Umbilical cord (tissue), 2 donors: Measurements from ENCODE around the gene GRHPR. TPM values are rescaled to one million over a fixed set of nuclear protein-coding genes. Genes with fewer than 3 reads are reported as not detected.
A peak's percentile ranks its signal among the peaks of the same experiment; 100 is the strongest.
"Not testable (repeated sequence)": the region's sequence is repeated elsewhere in the genome, so short reads cannot be mapped to it uniquely, and the experiment has no call there.

Source experiments
- DNase-seq: peaks from one replicate; pipeline ENCODE4 v3.0.0-alpha.2; 2015; ENCODE audit warnings: low spot score
- total RNA-seq: library from RNA; depleted of rRNA; stranded (reverse); fragments of >200 nt; gene quantifications from one replicate; pipeline ENCODE4 v1.2.3, GENCODE V29; 2014; ENCODE audit warnings: low replicate concordance; ENCODE audit not compliant: insufficient read depth

GRHPR gene
- total RNA-seq, 1 donor from 2014 or later = 66.0 TPM

DNA sequence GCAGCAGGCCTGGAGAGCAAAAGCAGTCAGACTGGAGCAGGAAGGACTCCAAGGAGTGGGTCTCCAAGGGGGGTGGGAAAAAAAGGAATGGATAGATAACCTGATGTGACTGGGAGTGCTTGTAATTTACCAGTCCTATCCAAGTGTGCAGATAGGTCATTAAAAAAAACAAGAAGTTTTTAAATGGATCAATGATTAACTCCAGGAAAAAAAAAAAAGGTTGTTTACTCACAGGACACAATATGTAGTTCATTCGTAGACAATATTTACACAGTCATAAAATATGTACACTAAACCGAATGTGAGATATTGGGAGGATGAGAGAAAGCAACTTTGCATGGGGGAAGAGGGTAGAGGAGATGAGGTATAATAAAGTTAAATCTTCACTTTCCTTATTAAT lies 22.4 kb downstream of the GRHPR start:
- DNase-seq = no peak

DNA sequence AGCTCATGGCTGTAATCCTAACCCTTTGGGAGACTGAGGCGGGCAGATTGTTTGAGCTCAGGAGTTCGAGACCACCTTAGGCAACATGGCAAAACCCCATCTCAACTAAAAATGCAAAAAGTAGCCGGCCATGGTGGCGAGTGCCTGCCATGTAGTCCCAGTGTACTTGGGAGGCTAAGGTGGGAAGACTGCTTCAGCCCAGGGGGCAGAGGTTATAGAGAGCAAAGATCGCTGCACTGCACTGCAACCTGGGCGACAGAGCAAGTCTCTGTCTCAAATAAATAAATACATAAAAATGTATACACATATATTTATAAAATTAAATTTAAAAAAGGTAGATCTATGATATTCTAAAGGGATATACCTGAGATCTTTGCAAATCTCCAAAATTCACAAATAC lies 23.3 kb downstream of the GRHPR start:
- DNase-seq = no peak

DNA sequence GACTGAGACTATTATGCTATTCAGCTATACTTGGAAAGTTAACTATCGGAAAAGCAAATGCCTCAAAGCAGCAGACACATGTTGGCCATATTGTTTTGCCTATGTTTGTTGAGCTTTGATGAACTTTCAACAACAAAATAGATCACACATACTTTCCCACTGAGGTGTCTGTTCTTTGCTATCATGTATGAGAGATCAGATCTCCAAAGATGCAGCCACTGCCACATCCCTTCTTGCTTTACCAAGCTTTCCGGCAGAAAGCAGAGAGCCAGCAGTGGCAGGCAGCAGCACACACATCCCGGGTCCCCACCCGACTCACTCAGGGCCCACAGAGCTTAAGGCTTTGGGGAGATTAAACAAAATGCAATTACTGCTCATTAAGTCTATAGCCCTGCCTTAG lies 23.9 kb downstream of the GRHPR start:
- no peak for DNase-seq

DNA sequence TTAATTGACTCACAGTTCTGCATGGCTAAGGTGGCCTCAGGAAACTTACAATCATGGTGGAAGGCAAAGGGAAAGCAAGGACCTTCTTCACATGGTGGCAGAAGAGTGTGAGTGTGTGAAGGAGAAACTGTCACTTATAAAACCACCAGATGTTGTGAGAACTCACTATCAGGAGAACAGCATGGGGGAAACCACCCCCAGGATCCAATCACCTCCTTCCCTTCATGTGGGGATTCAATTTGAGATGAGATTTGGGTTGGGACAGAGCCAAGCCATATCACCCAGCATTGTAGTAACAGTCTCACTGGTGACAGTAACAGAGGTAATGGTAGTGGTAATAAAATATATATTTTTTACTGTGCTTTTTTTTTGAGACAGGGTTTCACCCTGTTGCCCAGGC lies 24.6 kb downstream of the GRHPR start:
- no peak for DNase-seq

DNA sequence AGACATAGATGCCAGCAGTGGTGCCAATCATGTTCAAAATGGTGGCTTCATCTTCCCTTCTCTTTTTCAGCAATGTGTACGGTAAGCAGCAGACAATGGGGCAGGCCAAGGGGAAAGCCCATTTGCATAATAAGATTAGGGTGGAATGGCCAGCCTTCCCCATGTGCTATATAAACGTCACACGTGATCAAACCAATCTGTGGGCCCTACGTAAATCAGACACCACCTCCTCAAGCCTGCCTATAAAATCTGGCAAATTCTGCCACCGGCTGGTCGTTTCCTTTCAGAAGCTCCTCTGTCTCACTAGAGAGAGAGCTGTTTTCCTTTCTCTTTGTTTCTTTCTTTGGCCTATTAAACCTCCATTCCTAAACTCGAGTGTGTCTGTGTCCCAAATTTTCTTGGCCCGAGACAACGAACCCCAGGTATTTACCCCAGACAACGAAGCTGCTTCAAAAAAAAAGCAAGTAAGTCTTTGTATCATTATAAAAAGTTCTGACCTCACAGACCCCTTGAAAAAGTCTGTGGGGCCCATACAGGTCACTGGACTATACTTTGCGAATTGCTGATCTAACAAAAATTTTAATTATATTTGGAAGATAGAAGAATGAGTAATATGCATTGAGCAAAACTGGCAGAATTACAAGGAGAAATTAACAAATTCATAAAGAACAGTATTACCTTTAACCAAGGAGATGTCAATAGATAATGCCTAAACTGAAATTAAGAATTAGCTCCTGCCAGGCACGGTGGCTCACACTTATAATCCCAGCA lies 27.6 kb downstream of the GRHPR start:
- no peak for DNase-seq

DNA sequence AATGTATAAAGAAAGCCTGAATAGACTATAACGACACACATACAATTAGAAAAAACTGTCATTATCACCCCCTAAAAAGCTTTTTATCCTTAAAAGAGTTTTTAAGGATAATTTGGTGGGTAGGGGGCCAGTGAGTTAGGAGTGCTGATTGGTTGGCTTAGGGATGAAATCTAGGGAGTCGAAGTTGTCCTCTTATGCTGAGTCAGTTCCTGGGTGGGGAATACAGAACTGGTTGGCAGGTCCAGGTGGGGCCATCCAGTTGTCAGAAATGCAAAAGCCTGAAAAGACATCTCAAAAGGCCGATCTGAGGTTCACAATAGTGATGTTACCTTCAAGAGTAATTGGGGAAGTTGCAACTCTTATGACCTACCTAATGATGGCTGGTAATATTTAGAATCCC lies 29.1 kb downstream of the GRHPR start:
- no peak for DNase-seq

DNA sequence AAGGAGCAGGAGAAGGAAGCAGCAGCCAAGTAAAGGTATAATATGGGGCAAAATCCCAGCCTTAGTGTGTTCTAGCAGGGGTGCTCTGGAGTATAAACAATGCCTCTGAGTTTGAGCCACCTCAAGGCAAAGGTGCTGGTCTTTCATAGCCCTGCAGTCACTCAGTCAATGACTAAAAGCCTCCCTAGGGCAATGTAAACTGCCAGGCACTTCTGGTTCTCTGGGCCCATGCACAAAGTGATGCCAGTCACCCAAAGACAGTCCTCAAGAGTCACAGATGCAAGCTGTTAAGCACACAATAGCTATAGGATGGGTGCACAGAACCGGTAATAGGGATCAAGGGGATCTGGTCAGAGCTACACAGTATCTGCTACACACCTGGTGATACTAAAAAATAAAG lies 30.1 kb downstream of the GRHPR start:
- no peak for DNase-seq

DNA sequence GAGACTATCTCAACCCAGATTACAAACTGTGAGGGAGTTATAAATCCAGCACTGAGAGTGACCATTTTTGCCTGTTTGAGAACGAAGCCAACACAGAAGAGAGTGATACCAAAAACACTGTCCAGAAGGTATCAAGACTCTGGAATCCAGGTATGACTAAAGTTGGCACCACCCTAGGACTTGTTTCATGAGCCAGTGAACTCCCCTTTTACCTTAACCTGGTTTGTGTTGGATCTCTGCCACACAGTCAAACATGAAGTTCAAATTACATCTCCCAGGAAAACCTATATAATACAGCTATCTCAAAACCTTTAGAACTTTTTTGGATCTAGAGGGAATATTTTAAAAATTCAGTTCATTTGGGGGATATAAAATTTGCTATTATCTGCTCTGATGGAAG lies 31.3 kb downstream of the GRHPR start:
- no peak for DNase-seq

DNA sequence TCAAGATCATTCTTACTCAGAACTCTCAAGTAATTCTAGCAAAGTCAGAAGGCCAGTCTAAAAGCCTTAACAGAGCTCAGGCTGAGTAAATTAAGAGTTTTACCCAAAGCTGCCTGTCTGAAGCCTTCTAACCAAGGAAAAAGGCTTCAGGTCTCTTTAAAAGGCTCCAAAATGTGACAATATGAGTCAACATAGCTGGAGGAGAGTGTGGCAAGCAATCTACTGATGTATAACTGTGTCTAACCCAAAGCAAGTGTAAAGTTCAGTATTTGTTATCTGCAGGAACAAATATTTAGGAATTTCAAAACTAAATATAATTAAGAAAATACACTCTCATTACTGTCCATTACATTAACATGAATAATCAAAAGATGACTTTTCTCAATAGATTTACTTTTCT lies 31.7 kb downstream of the GRHPR start:
- DNase-seq = no peak

DNA sequence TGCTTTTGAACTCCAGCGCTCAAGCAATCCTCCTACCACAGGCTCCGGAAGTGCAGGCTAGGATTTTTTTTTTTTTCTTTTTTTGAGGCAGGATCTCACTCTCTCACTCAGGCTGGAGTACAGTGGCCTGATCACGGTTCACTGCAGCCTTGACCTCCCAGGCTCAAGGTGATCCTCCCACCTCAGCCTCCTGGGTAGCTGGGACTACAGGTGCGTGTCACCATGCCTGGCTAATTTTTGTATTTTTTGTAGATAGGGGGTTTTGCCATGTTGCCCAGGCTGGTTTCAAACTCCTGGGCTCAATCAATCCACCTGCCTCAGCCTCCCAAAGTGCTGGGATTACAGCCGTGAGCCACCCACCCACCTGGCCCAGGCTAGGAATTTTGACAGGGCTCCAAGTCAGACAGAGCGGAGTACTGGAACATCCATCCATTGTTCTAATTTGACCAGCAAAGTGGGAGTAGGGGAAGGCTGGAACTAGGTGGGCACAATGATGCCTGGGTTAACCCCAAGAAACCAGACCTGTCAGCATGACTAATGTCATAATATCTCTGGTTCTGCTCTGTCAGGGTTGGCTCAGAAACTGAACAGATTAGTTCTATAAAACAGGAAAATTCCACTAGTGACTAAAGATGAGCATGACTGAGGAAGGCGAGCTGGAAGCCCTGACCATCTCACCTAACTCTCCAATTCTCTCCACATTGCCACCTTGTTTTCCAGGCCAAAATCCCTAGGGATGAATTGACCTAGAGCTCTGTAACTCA lies 33.6 kb downstream of the GRHPR start:
- no peak for DNase-seq

DNA sequence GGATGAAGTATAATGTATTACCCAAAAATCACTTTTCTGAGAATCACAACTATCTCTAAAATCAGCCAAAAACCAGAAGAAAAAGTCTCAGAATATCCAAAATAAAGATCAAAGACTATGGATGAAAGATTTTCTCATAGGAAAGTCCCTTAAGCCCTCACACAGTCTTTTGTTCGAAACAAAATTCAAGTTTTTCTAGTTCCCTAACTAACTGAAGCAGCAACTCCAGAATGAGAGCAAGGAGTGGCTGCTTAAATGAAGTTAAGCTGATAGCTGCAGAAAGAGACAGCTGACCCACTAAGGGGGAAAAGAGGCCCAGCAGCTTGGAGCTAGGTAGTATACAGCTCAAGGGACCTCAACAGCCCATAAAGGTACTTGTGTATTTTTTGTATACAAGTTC lies 34.3 kb downstream of the GRHPR start:
- DNase-seq = no peak

DNA sequence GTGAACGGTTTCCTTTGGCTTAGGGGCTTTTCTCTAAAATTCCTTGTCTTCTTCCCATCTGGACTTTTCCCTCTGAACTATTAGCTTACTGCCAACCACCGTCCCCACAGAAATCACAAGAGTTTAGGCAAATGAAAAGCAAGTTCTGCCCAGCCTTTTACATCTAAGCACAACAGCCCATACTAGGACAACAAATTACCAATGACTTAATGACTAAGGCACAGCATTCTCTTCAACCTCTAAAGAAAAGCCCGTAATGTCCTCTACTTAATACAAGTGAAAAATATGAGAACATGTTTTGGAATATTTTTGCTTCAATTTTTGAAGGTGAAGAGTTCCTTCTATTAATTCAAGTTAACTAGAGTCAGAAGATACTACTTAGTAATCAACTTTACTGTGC lies 41.5 kb downstream of the GRHPR start:
- no peak for DNase-seq

DNA sequence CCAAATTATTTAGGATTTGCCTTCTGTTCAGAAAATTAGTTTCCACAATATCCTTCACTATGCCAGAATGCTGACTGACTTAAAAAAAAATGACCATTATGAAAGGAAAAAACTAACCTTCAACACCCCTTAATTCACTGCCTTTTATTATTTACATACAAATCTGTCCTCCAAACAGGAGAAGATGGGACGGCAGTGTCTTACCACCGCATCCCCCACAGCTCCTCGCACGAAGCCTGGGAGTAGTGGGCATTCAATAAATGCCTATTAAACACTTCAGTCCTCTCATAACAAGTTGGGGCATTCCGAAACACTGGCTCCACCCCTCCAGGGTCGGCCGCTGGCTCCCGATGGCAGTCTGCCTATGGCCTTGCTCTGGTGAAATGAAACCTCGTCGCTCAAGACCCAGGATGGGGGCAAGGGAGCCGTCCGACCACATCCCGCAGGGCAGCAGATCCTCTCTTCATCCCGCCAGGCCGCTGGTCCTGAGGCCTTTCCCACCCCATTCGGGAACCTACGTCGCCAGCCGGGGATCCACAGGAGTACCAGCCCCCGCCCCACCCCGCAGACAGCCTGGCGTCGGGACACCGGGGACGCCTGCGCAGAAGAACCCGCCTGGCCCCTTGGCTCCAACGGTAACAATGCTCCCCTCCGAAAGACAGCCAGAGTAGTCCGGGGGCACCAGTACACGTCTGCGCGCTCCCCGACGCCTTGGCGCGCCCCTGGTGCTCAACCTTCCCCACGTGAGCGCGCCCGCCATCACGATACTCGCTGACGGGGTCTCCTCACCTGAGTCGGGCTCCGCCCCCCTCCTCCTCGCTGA lies 42.1 kb downstream of the GRHPR start:
- DNase-seq = peak; percentile 85

DNA sequence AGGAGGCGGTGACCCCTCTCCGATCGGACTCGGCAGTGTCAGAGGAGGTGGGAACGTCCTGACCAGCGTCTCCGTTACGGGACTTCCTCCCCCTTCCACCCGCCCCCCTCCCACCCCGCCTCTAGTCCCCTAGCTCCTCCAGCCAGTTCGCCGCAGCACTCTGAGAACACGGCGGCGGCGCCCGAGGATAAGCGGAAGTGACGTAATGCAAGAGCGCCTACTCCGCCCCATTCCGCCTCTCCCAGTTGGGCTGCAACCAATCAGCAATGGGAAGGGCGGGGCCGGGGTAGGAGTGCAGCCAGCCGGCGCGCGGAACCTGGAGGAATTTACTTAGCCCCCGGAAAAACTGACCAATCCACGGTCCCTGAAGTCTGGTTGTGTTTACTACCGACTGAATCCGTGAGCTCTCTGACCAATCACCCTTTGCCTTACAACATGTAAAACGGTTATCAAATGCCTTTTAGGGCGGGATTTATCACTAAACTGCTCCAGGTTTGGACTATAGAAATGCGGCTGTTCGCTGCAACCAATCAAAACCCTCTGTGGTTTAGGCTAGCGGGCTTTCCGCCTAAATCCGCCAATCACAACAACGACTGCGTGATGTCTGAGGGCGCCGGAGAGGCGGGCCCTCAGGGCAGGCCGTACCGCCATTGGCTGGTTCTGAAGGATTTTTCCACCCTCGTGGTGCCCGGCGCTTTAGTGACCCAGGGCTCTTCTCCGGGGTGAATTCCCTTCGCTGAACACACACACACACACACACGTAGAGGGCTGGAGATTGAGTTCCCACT lies 42.9 kb downstream of the GRHPR start, which contains the start of gene ZBTB5:
TSS of gene ZBTB5 (minus strand) at position 202 of the 788 bp plus-strand sequence. CDS start 22,899 bp downstream, outside the sequence.
- DNase-seq = peak; percentile 100

DNA sequence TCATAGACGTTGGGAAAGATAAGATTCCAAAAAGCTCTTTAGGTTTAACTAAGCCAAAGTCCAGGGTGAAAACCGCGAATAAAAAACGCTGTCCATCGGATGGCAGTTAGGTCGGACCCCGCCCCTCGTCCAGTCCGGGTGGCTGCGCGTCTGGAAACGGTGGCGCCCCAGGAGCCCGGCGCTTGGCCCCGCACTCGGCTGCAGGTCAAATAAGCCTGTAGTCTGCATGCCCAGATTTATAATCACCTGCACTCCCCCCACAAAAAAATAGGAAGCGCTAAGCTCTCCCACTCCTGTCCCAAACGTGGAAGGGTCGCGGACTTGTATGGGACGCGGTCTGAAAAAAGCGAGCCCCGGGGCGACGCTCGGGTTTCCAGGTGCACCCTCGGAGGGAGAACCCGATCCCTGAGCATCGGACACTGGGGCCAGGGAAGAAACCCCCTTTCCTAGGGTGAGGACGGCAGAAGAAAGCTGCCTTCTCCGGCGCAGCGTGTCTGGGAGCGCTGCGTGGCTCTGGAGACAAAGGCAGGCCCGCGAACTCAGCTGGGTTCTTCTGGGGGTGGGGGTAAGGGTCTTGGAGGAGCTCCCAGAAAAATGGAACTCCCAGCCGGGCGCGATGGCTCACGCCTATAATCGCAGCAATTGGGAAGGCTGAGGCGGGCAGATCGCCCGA lies 43.7 kb downstream of the GRHPR start:
- peak; percentile 83 for DNase-seq

DNA sequence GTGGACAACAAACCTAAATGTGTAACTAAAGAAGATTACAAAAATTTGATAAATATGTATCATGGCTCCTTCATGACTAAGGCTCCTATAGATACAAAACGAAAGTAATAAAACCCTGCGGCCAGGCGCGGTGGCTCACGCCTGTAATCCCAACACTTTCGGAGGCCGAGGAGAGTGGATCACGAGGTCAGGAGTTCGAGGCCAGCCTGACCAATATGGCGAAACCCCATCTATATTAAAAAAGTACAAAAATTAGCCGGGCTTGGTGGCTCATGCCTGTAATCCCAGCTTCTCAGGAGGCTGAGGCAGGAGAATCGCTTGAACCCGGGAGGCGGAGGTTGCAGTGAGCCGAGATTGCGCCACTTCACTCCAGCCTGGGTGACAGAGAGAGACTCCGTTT lies 45.0 kb downstream of the GRHPR start:
- not testable (repeated sequence) for DNase-seq

DNA sequence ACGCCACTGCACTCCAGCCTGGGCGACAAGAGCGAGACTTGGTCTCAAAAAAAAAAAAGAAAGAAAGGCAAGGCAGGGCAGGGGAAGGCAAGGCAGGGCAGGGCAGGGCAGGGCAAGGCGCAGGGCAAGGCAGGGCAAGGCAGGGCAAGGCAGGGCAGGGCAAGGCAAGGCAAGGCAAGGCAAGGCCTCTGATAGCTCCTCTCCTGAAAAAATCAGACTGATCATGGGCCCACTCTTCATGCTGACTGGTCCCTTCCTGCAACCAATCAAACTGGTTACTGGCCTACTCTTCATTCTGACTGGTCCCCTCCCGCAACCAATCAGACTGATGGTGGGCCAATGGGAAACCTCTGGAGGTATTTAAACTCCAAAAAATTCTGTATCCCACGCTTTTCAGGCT lies 46.1 kb downstream of the GRHPR start:
- no peak for DNase-seq

DNA sequence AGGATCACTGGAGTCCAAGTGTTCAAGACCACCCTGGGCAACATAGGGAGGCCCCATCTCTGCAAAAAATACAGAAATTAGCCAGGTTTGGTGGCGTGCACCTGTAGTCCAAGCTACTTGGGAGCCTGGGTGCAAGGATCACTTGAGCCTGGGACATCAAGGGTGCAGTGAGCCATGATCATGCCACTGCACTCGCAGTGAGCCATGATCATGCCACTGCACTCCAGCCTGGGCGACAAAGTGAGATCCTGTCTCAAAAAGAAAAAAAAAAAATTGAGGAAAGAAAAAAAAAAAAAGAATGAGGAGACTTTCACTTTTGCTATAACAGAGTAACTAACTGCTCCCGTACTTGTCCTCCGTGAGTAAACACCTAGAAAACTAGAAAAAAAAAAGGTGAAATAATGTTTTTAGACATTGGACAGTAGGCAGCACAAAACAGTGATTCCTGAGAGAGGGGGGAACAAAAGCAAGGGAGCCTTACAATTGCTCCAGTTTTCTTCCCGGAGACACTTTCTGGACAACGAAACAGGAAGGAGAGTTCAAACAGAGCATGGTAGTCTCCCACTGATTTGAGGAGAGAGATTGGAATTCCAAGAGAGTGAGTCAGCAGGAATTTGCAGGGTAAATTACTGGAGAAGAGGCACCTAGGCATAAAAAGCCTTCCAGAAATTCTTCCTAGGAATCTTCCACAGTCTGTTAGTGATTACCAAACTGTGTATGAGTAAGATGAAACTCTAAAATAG lies 49.6 kb downstream of the GRHPR start:
- DNase-seq = peak; percentile 88

DNA sequence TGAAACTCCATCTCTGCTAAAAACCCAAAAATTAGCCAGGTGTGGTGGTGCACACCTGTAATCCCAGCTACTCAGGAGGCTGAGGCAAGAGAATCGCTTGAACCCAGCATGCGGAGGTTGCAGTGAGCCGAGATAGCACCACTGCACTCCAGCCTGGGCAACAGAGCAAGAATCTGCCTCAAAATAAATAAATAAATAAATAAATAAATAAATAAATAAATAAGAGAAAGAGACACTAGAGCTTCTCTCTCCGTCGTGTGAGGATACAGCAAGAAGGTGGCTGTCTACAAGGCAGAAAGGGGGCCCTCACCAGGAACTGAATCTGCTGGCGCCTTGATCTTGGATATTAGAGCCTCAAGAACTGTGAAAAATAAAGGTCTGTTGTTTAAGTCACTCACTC lies 51.5 kb downstream of the GRHPR start:
- not testable (repeated sequence) for DNase-seq

DNA sequence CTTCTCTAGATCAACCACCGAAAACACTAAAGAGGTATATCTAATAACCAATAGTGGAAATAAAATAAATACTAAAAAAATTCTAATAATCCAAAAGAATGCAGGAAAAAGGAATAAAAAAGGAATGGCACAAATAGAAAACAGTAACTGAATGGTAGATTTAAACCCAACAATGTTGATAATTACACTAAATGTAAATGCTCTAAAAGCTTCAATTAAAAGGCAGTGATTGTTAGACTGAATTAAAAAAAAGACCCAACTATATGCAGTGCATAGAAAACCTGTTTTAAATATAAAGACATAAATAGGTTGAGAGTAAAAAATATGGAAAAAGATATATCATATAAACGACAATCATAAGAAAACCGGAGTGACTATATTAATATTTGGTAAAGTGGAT lies 51.9 kb downstream of the GRHPR start:
- no peak for DNase-seq
